H1 (cell line): ENCODE data around the gene NFATC1. TPM values are rescaled to one million over a fixed set of nuclear protein-coding genes. Genes with fewer than 3 reads are reported as not detected.

Source experiments
- BACH1 ChIP-seq: IDR thresholded peaks from 2 replicates; pipeline ENCODE4 v1.6.1; 2012; ENCODE audit warnings: low read length, improper control_type of control experiment
- CREB1 ChIP-seq: IDR thresholded peaks from 2 replicates; pipeline ENCODE4 v1.6.1; 2012; ENCODE audit warnings: inconsistent platforms
- CTBP2 ChIP-seq: IDR thresholded peaks from 2 replicates; pipeline ENCODE4 v1.7.0; 2011; ENCODE audit warnings: borderline replicate concordance, mild to moderate bottlenecking, moderate library complexity, mixed read lengths, low read length; ENCODE audit not compliant: insufficient read depth, insufficient read length
- EGR1 ChIP-seq: IDR thresholded peaks from 2 replicates; pipeline ENCODE4 v1.6.1; 2011; ENCODE audit warnings: low read depth, low read length, borderline replicate concordance
- JUN ChIP-seq: IDR thresholded peaks from 2 replicates; pipeline ENCODE4 v1.6.1; 2011; ENCODE audit warnings: low read depth, mild to moderate bottlenecking, improper control_type of control experiment, low read length
- NANOG ChIP-seq: IDR thresholded peaks from 2 replicates; pipeline ENCODE4 v1.6.1; 2011; ENCODE audit warnings: low read length, low read depth, mild to moderate bottlenecking, inconsistent platforms; ENCODE audit not compliant: insufficient read depth, poor library complexity, severe bottlenecking
- NRF1 ChIP-seq: IDR thresholded peaks from 2 replicates; pipeline ENCODE4 v1.6.1; 2011; ENCODE audit warnings: mild to moderate bottlenecking, low read depth, low read length, improper control_type of control experiment
- RAD21 ChIP-seq, 2 experiments: IDR thresholded peaks in 1 of 2; conservative IDR thresholded peaks in 1 of 2; 2 replicates each; pipeline ENCODE4 v1.6.1; 2011; ENCODE audit warnings: low read depth in 2 of 2, low read length in 2 of 2, improper control_type of control experiment in 1 of 2, inconsistent platforms in 1 of 2, mild to moderate bottlenecking in 1 of 2, moderate library complexity in 1 of 2
- SIN3A ChIP-seq, 2 experiments: IDR thresholded peaks in 1 of 2; conservative IDR thresholded peaks in 1 of 2; 2 replicates each; pipeline ENCODE4 v1.6.1; 2011 to 2012; ENCODE audit warnings: low read length in 2 of 2, improper control_type of control experiment in 1 of 2, low read depth in 1 of 2, mild to moderate bottlenecking in 1 of 2
- SIRT6 ChIP-seq: IDR thresholded peaks from one replicate; pipeline ENCODE4 v1.7.1; 2012; ENCODE audit warnings: low read length, inconsistent platforms
- SIX5 ChIP-seq: IDR thresholded peaks from 2 replicates; pipeline ENCODE4 v1.6.1; 2011; ENCODE audit warnings: mild to moderate bottlenecking, low read depth, low read length
- TAF1 ChIP-seq: IDR thresholded peaks from 2 replicates; pipeline ENCODE4 v1.6.1; 2011; ENCODE audit warnings: mild to moderate bottlenecking, low read depth, low read length
- TAF7 ChIP-seq: optimal IDR thresholded peaks from 2 replicates; pipeline ENCODE3; 2011; ENCODE audit warnings: low read depth, mild to moderate bottlenecking, inconsistent platforms, low read length, moderate library complexity, borderline replicate concordance
- YY1 ChIP-seq: IDR thresholded peaks from 2 replicates; pipeline ENCODE4 v1.6.1; 2011; ENCODE audit warnings: low read depth, mild to moderate bottlenecking, low read length
- polyA plus RNA-seq, 7 experiments: library from polyadenylated mRNA; depleted of rRNA in 3 of 7; stranded (reverse) in 5 of 7; unstranded in 2 of 7; fragments of >200 nt in 5 of 7; fragments of 200-250 nt in 2 of 7; gene quantifications; 1 replicate in 5 of 7; 2 replicates in 1 of 7; 4 replicates in 1 of 7; pipeline versions ENCODE4 v1.2.1 to v1.2.3, GENCODE V29; 2011 to 2013; ENCODE audit warnings: missing spikeins in 2 of 7, mixed read lengths in 2 of 7
- total RNA-seq: library from RNA; stranded (reverse); fragmentation: NEBNext Ultra II Directional; extraction: Animal tissue kit (Norgen Biotek cat#: 25700); gene quantifications from 2 replicates; pipeline ENCODE4 v1.2.1, GENCODE V29; 2021
- TF ChIP-seq, protein P1 (sequence below): IDR thresholded peaks from 2 replicates; pipeline ENCODE4 v1.6.1; 2011; ENCODE audit warnings: low read depth, mild to moderate bottlenecking, low read length; ENCODE audit not compliant: insufficient read depth

The NFATC1 gene
- total and polyA plus RNA-seq, 2 of the 8 experiments (the other 6 are each of a cell fraction or from before 2014, with no cell fraction given): 2.0 to 6.6 TPM

DNA sequence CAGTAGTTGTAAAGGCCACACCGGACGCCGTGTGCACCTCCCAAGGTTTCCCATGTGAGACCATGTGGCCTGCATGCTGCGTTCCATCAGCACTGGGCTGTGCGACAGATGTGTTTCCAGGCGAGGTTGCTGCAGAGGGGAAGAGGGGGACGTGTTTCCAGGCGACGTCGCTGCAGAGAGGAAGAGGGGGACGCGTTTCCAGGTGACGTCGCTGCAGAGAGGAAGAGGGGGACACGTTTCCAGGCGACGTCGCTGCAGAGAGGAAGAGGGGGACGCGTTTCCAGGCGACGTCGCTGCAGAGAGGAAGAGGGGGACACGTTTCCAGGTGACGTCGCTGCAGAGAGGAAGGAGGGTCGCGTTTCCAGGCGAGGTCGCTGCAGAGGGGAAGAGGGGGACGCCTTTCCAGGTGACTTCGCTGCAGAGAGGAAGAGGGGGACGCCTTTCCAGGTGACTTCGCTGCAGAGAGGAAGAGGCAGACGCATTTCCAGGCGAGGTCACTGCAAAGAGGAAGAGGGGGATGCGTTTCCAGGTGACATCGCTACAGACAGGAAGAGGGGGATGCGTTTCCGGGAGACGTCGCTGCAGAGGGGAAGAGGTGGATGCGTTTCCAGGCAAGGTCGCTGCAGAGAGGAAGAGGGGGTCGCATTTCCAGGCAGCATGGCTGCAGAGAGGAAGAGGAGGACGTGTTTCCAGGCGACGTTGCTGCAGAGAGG lies 24.5 kb downstream of the NFATC1 start (continued):
- TF ChIP-seq EGR1: 0 out of 2 replicates have a peak, but pooled peaks have one; percentile 49
- TF ChIP-seq NRF1: no peak
- no peak for TF ChIP-seq CTBP2
- no peak for TF ChIP-seq YY1
- no peak for TF ChIP-seq TAF7
- no peak for TF ChIP-seq JUN
- TF ChIP-seq, protein P1, sequence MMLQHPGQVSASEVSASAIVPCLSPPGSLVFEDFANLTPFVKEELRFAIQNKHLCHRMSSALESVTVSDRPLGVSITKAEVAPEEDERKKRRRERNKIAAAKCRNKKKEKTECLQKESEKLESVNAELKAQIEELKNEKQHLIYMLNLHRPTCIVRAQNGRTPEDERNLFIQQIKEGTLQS: no peak
- TF ChIP-seq BACH1: no peak
- no peak for TF ChIP-seq RAD21 (IDR thresholded peaks at IDR 0.05 in 1 of 2, conservative IDR thresholded peaks at IDR 0.05 in 1 of 2; ENCODE audit: low read depth in 2 of 2, low read length in 2 of 2)
- TF ChIP-seq CREB1: peak; percentile 31; the same call in 1 of the 2 replicates
- no peak for TF ChIP-seq SIRT6
- TF ChIP-seq SIX5: no peak
- TF ChIP-seq SIN3A (conservative IDR thresholded peaks at IDR 0.05 in 1 of 2, IDR thresholded peaks at IDR 0.05 in 1 of 2; ENCODE audit: low read depth in 1 of 2, low read length in 2 of 2): no peak
- TF ChIP-seq NANOG: no peak
- no peak for TF ChIP-seq TAF1
